HG02623 (cell line): ENCODE measurements around the gene OMD.

Source experiments
- ATAC-seq: cut with Tn5 transposase; IDR thresholded peaks from one replicate; pipeline ENCODE4 v1.9.1; 2021; ENCODE audit warnings: moderate library complexity; ENCODE audit not compliant: unreplicated experiment

OMD gene

DNA sequence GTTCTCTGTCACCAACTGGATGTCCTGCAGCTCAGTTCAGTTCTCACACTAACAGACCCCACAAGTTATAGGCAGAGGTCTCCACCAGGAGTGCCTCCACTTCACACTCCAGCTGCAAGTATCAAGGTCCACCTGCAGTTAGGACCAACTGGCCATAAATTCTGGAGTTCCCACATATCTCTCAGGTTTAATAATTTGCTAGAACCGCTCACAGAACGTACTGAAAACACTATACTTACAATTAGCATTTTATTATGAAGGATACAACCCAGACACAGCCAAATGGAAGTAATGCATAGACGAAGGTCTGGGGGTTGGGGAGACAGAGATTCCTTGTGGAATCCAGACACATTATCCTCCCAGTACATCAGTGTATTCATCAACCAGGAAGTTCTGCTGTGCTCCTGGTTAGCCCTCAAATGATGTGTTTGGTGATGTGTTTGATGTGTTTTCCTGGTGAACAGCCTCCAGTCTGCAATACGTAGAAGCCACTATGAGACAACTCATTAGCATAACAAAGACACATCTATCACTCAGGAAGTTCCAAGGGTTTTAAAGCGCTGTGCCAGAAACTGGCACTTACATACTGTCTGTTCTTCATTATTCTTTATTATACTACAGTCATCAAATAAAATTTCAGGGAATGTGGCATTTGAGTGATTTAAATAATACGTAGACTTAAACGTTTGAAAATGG, 45.3 kb downstream of the OMD start:
- no peak for ATAC-seq

GRCh38 chr9:92377876-92378275, 46.4 kb downstream of the OMD start:
- no peak for ATAC-seq

DNA sequence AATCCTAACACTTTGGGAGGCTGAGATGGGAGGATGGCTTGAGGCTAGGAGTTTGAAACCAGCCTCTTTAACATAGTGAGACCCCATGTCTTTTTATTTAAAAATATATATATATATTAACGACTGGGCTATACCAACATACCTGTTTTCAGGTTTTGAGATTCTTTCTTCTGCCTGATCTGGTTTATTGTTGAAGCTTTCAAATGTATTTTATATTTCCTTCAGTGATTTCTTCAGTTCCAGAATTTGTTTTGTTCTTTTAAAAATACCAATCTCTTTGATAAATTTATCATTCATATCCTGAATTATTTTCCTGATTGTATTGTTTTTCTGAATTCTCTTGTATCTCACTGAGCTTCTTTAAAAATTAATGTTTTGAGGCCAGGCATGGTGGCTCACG, 51.1 kb downstream of the OMD start:
- no peak for ATAC-seq

GRCh38 chr9:92369075-92369474, 55.2 kb downstream of the OMD start:
- ATAC-seq, result no peak
